HepG2 (cell line): ENCODE results near the gene GPBAR1. TPM values are rescaled to one million over a fixed set of nuclear protein-coding genes. Genes with fewer than 3 reads are reported as not detected.

Experiments
- ARNT ChIP-seq: fragments of 450-650 bp; IDR thresholded peaks from 2 replicates; pipeline ENCODE4 v1.6.1; 2017
- GPBP1L1 ChIP-seq: sonication (generic); formaldehyde crosslinking; IDR thresholded peaks from 2 replicates; pipeline ENCODE4 v1.5.0; 2020; ENCODE audit warnings: mild to moderate bottlenecking, missing genetic modification reagents
- HBP1 ChIP-seq: IDR thresholded peaks from 2 replicates; pipeline ENCODE4 v1.6.1; 2016; ENCODE audit warnings: low read depth, control low read depth
- HOMEZ ChIP-seq: IDR thresholded peaks from 2 replicates; pipeline ENCODE4 v1.6.1; 2016; ENCODE audit warnings: low read depth
- IKZF5 ChIP-seq: IDR thresholded peaks from 2 replicates; pipeline ENCODE4 v1.6.1; 2018; ENCODE audit warnings: missing genetic modification reagents, mild to moderate bottlenecking, missing compliant biosample characterization
- JUN ChIP-seq: sonication (generic); formaldehyde crosslinking; IDR thresholded peaks from 2 replicates; pipeline ENCODE4 v1.4.0; 2020; ENCODE audit warnings: mild to moderate bottlenecking, missing genetic modification reagents
- KDM5B ChIP-seq: sonication (generic); formaldehyde crosslinking; IDR thresholded peaks from 2 replicates; pipeline ENCODE4 v1.4.0; 2020; ENCODE audit warnings: missing genetic modification reagents, mild to moderate bottlenecking, borderline replicate concordance
- RNF219 ChIP-seq: sonication (generic); formaldehyde crosslinking; IDR thresholded peaks from 2 replicates; pipeline ENCODE4 v1.5.0; 2020; ENCODE audit warnings: mild to moderate bottlenecking, missing genetic modification reagents
- SMAD3 ChIP-seq: sonication (generic); formaldehyde crosslinking; IDR thresholded peaks from 2 replicates; pipeline ENCODE4 v1.4.0; 2020; ENCODE audit warnings: missing genetic modification reagents
- SSRP1 ChIP-seq: IDR thresholded peaks from 2 replicates; pipeline ENCODE4 v1.6.1; 2016; ENCODE audit warnings: control low read depth
- ZNF318 ChIP-seq: sonication (generic); formaldehyde crosslinking; IDR thresholded peaks from 2 replicates; pipeline ENCODE4 v1.4.0; 2020; ENCODE audit warnings: mild to moderate bottlenecking, missing genetic modification reagents
- polyA plus RNA-seq, 8 experiments: library from polyadenylated mRNA; depleted of rRNA in 3 of 8; stranded (reverse) in 7 of 8; unstranded in 1 of 8; fragments of >200 nt; fragmentation: Illumina TruSeq in 4 of 8; extraction: Trizol in 4 of 8; gene quantifications; 2 replicates each; pipeline versions ENCODE4 v1.2.1 to v1.2.3, GENCODE V29; 2011 to 2016; ENCODE audit warnings: low read depth in 4 of 8, missing spikeins in 1 of 8, mixed read lengths in 1 of 8; ENCODE audit not compliant: insufficient read depth in 1 of 8
- total RNA-seq, 5 experiments: library from RNA; depleted of rRNA; stranded (reverse); fragments of >200 nt; fragmentation: Illumina TruSeq; extraction: Trizol; gene quantifications; 2 replicates each; pipeline ENCODE4 v1.2.3, GENCODE V29; 2016; ENCODE audit warnings: low read depth in 1 of 5

The GPBAR1 gene
- total and polyA plus RNA-seq, 2 of the 13 experiments (the other 11 are each of a cell fraction or from before 2014, with no cell fraction given): 0.05 to 0.09 TPM

- TF ChIP-seq ZNF318 (CRISPR knock-in tag): no peak
- no peak for TF ChIP-seq ARNT
- peak; percentile 71; the same call in 1 of the 2 replicates for TF ChIP-seq HOMEZ (CRISPR knock-in tag)
- TF ChIP-seq HBP1 (CRISPR knock-in tag): 0 out of 2 replicates have a peak, but pooled peaks have one; percentile 43
- peak; percentile 86 for TF ChIP-seq IKZF5
- 0 out of 2 replicates have a peak, but pooled peaks have one; percentile 75 for TF ChIP-seq JUN
- no peak for TF ChIP-seq GPBP1L1 (CRISPR knock-in tag)
- peak; percentile 74; the same call in 1 of the 2 replicates for TF ChIP-seq SSRP1
- TF ChIP-seq KDM5B (CRISPR knock-in tag): 0 out of 2 replicates have a peak, but pooled peaks have one; percentile 16
- TF ChIP-seq RNF219 (CRISPR knock-in tag): 0 out of 2 replicates have a peak, but pooled peaks have one; percentile 69
- TF ChIP-seq SMAD3 (CRISPR knock-in tag): peak; percentile 69; the same call in 1 of the 2 replicates
Measured at GRCh38 chr2:218301176-218301819, 40.5 kb downstream of the GPBAR1 start (continued).
